Activated CD4-positive, alpha-beta T cell treated with anti-CD3 and anti-CD28 coated beads for 1 hour (primary cell): ENCODE data around the gene ECE2.
"Not testable (repeated sequence)": the region's sequence is repeated elsewhere in the genome, so short reads cannot be mapped to it uniquely, and the experiment has no call there.

Experiments used
- DNase-seq: peaks from one replicate; pipeline ENCODE4 v3.0.0-alpha.2; 2020

ECE2 gene

DNA sequence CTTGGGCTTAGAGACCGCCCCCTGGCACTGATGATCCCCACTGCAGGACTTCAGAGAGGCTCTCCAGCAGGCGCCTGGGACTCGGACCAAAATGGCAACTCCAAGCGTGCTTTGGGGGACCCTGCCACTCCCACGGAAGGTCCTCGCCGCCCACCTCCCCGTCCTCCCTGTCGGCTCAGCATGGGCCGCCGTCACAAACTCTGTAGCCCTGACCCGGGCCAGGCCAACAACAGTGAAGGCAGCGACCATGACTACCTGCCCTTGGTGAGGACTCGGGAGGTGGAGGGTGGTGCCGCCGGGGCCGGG lies 34.7 kb upstream of the ECE2 start:
- DNase-seq = no peak

DNA sequence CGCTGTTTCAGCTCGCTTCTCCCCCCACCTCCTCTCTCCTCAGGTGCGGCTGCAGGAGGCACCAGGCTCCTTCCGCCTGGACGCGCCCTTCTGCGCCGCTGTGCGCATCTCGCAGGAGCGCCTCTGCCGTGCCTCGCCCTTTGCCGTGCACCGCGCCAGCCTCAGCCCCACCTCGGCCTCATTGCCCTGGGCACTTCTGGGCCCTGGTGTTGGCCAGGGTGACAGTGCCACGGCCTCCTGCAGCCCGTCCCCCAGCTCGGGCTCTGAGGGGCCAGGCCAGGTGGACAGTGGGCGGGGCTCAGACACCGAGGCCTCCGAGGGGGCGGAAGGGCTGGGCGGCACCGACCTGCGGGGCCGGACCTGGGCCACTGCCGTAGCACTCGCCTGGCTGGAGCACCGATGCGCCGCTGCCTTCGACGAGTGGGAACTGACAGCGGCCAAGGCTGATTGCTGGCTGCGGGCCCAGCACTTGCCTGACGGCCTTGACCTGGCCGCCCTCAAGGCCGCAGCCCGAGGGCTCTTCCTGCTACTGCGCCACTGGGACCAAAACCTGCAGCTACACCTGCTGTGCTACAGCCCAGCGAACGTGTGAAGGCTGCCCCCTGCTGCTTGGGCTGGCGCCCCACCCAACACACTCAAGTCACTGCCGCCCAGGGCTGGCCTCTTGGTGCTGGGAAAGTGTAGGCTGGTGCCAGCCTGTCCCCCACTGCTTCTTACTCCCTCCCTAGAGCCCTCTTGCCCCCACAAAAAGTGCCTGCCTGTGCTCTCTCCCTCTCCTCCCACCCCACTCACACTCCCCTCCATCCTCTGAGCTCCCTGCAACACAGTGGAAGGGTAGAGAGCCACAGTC lies 34.1 kb upstream of the ECE2 start:
- DNase-seq = no peak

DNA sequence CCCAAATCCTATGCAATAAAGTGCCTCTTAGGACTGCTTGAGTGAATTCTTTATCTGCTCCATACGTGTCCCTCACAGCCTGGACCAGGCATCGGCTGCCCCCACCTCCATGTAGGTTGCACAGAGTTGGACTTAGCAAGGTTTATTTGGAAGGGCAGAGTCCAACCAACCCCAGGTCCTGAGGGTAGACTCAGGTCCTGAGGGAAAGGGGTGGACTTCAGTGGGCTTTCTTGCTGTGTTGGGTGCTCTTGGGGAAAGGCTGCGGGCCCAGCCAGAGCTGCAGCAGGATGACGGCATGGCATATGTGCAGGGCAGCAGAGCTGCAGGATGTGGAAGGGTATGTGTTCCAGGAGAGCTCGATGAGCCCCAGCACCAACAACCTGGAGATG lies 33.5 kb upstream of the ECE2 start:
- no peak for DNase-seq

DNA sequence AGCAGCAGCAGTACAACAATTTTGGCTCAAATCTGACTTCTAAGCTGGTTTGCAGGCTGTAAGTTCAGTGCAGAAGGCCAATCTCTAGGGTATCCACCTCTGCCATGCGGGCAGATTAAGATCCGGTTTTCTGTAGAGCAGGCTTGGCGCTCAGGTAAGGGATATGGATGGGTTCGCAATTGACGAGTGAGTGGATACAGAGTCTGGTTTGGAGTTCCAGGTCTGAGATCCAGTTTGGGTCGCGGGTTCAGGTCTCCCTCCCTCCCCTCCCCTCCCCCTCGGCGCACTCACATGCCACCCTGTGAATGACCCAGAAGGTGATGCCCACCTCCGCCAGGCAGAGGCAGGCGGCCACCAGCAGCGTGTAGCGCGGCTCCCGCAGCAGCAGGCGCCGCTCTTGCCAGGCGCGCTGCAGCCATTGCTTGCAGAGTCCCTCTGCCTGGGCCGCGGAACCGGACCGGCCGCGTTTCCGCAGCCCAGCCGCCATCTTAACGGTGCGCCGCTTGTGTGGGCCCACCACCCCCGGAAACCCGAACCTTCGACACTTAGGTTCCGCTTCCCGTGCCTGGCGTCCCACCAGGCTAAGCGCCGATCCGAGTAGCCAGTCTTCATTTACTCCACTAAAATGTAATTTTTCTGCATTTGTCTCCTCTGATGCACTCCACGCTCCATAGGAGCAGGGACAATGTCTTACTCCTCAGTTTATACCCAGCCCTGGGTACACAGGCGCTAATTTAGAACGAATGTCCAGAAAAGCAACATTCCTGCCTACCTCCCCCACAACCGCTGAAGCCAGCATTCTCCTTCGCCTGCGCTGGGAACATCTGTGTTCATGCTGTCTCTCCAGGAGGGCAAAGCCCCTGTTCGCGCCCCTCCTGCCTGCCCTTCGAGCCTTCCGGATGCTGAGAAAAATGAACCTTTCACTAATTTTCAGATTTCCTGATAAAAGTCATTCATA lies 27.1 kb upstream of the ECE2 start, which contains the start of gene ALG3:
Gene ALG3, minus strand, starts transcription at position 509 of the 958 bp plus-strand sequence. Its CDS starts 22 bp downstream, at position 487.
- DNase-seq = peak; percentile 78

DNA sequence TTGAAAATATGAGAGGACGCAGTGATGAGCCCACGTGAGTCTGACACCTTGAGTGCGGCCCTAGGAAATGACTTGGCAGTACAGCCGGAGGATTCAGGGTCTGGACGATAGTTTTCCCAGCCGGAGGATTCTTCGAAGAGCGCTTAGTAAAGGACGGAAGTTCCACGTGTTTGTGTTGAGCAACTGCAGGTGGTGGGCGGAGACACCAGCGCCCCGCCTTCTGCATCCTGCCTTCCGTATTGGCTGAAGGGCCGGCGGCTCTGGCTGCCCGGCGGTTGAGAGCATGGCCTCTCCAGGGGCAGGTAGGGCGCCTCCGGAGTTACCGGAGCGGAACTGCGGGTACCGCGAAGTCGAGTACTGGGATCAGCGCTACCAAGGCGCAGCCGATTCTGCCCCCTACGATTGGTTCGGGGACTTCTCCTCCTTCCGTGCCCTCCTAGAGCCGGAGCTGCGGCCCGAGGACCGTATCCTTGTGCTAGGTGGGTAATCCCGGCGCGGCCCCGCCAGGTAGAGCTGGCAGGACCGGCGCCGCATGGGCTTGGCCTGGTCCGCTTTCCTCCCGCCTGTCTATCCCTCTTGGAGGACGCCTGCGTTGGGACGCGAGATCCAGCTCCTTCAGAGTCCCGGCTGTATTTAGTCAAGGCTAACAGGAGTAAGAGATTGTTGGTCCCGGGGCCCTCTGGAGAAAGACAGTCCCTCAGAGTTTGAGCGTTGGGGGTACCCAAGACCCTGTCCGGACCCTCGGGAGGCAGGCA lies 26.2 kb upstream of the ECE2 start, which contains the start of gene EEF1AKMT4:
Gene EEF1AKMT4, plus strand, starts transcription at position 261 of the 755 bp plus-strand sequence. Its CDS starts 23 bp downstream, at position 284.
- DNase-seq = peak; percentile 92

DNA sequence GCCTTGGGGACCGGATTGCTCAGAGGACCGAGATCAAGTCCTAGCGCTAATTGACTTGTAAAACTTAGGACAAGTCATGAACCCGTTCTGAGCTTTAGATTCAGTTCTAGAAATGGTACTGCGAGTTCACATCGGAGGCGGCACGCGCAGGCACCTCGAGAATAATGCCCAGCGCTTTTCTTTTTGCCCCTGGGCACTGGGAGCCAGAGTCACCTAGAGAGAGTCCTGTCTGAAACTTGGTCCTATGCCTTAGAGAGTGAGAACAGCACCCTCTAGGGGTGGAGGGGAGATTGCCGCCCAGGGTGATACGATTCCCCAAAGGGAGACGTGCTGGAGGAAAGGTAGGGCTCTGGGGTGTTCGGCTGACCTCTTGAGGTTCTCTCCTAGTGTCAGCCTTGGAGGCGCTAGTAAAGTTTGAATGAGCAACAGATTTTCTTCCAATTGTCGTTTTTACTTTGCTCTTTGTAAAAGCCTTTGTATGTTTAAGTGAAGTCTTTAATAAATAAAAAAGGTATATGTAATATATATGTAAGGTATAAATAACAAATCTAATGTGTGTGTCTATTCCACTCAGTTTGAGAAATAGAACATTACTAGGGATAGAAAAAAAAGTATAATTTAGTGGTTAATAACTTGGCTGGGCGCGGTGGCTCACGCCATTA lies 25.5 kb upstream of the ECE2 start:
- peak; percentile 75 for DNase-seq

DNA sequence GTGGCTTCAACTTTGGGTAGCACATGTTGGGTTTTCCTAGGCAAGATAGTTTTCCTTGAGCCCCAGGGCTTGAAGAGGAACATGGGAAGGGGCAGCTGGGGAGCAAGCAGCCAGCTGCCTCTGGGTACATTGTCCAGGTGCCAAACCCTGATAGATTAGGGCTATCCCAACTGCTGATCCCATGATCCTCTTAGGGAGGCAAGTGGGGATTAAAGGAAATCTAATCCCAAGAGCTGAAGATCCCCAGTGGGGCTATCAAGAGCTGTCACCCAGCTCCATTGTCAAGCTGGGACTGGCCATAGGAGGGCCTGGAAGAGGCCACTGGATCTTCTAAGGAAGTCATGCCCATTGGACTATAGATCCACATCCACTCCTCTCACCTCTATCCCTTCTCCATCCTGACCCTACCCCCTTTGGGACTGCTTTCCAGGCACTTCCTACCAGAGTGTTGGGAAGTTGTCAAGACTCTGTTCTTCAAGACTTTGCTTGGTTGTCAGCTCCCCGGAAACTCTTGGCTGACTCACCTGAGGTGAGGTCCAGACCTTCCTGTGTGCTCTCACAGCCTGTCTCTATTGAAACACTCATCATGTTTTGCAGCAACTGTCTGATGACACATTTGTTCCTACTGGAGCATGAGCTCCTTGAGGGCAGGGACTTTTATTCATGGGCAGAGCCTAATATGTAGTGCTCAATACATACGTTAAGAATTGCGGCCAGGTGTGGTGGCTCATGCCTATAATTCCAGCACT lies 20.4 kb upstream of the ECE2 start:
- no peak for DNase-seq

DNA sequence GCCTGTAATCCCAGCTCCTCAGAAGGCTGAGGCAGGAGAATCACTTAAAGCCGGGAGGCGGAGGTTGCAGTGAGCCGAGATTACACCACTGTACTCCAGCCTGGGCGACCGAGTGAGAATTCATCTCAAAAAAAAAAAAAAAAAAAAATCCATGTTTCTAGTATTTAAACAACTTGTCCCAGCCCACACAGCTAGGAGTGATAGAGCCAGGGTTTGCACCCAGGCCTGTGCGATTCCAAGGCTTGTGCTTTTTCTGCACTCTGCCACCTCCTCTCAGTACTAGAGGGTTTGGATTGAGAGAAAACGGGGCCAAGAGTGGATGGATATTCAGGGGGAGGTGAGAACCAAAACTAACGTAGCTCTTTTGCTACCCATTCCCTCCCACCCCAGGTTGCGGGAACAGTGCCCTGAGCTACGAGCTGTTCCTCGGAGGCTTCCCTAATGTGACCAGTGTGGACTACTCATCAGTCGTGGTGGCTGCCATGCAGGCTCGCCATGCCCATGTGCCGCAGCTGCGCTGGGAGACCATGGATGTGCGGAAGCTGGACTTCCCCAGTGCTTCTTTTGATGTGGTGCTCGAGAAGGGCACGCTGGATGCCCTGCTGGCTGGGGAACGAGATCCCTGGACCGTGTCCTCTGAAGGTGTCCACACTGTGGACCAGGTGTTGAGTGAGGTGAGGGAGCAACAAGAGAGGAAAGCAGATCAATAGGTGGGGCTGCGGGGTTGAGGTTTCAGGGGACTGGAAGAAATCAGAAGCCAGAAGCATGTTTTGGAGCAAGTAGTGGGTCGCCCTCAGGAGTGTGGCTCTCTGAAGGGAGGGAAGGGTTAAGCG lies 18.5 kb upstream of the ECE2 start:
- DNase-seq = no peak

DNA sequence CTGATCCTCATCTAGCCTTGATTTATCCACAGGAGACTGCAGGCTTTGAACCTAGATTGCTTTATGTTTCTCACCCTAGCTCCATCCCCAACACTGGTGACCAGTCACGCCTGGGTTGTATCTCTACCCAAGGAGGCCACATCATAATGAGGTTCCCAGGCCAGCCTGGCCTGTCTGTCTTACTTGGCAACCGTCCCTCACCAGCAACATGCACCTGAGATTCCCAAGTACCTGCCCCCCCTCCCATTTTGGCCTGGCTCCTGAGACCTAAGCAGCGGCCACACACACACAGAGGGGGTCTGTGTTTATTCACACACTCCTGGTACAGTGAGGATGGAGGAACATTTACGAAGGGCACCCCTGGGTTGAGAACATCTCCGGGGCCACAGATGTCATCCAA lies 16.9 kb upstream of the ECE2 start:
- DNase-seq = no peak

DNA sequence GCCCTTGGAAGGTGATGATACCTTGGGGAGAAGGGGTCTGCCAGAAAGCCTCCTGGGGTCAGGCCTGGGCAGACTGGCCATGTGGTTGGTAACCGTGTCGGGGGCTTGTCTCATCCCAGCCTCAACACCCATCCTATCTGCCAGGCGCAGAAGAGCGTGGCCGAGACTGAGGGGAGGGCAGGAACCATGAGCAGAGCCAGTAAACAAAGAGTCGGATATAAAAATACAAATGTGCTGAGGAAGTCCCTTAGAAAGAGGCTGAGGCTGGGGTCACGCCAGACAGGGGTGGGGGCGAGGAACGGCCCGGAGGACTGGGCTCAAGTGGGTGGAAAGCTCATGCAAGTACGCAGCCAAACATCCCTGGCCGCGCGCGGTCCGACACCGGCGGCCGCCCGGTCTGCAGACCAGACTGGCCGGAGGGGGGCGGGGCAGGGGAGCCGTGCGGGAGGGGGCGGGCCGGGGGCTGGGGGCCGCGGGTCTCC lies 16.4 kb upstream of the ECE2 start:
- DNase-seq = no peak

DNA sequence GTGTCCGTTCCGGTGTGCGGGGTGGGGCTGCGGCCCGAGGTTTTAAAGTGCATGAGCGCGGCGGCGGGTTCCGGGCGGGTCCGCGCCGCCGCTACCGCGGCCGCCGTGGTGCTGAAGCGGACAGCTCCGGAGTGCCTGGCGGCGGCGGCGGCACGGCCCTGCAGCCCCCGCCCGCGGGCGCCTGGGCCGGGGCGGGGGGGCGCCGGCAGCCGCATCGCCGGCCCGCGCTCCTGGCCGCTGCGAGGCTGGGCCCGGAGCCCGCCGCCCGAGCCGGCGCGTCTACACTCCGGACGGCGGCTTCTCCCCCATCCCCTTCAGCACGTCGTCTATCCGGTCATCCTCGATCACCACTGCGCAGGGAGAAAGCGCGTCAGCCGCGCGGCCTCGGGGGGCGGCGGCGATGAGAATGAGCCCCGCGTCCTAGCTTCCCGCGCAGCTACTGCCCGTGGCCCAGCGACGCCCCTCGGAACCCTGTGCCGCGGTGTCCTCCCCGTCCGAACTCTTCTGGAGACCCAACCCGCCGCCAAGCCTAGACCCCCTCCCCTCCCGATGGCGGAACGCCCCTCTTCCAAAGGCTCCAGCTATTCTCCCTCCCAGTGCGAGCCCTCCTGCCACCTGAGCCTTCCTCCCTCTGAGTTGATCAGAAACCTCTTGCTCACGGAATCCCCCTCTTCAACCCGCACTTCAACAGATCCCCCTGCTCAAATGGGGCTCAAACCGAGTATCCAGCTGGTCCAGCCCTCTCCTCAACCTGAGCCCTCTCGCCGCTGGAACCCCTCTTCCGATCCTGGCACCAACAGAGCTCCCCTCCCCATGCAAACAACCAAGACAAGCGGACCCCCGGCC lies 15.7 kb upstream of the ECE2 start:
- no peak for DNase-seq

DNA sequence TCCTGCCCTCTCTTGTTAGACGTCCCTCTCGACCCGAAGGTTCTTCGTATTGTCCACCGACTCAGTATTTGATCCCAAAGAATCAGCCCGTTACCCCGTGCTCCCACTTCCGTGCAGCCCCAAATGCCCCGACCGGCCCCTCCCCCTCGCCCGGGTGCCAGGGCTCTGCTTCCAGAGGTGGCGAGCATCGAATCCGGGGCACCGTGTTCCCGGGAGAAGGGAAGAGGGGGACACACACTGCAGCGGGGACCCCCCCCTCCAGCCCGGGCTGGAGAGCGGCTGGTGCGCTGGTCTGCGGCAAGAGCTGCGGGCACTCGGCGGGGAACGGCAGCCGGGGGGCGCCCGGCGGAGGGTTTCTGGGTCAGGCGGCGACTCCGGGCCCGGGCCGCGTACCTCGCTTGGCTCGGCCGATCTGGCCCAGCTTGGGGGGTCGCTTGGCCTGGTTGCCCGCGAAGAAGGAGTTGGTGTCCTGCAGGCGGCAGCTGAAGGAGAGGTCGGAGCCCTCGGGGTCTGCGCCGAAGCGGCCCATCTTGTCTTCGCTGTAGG lies 15.0 kb upstream of the ECE2 start:
- no peak for DNase-seq

DNA sequence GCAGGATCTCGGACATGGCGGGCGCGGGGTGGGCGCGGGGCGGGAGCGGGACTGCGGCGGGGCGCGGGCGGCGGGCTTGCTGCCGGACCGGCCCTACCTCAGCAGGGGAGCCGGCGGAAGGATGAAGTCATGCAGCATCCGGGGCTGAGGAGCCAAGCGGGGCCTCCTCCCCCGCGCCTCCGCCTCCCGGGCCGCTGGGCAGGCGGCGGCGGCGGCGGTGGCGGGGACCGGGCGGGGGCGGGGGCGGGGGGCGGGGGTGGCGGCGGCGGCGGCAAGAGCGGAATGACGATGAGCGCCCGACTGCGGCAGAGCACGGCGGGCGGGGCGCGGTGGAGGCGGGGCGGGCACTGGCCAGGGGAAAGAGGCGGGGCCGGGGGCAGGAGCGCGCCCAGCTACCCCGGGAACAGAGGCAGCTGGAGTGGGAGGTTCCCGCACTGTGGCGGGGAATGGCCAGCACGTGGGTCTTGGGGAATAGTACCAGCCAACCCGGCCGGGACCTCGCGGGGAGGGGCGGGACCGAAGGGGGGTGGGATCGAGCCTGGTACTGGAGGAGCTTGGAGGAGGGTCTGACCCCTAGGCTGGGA lies 14.5 kb upstream of the ECE2 start, which contains the start of gene CAMK2N2:
Gene CAMK2N2, minus strand, starts transcription at position 284 of the 584 bp plus-strand sequence. Its CDS starts 268 bp downstream, at position 16.
- DNase-seq = peak; percentile 24

DNA sequence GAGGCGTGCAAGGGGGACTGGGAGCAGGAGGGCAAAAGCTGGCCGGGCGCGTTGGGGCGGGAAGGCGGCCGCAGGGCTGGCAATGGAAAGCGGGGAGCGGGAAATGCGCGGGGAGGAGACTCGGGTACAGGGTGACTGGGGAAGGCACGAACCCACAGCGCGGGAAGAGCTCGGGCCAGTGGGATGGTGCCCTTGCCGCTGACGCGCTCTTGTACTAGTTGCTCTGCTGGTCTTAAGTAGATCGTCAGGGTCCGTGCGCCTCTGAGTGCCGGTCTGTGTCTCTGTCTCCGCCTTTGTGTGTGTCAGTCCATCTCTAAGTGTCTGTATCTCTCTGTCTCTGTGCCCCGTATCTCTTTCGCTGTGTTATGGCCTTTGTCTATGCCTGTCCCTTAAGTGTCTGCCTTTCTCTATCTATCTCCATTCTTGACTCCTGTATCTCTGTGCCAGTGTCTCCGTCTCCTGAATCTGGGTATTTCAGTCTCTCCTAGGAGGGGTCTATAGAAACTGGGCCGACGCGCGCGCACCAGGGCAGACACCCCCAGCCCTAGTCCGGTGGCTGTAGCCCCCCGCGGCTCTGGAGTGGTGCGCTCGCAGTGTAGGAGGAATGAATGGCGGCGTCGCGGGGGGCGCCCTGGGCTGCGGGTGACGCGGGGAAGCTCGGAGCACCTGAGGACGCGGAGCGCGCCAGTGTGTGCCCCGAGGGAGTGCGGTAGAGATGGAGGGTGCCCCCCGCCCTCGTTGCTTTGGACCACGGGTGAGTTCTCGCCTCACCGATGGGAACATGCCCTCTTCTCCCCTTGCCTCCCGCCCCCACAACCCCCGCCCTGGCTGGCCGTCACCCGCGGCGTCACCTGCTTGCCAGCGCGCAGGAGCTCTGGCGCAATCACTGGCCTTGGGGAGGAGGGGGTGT lies 13.7 kb upstream of the ECE2 start:
- no peak for DNase-seq

DNA sequence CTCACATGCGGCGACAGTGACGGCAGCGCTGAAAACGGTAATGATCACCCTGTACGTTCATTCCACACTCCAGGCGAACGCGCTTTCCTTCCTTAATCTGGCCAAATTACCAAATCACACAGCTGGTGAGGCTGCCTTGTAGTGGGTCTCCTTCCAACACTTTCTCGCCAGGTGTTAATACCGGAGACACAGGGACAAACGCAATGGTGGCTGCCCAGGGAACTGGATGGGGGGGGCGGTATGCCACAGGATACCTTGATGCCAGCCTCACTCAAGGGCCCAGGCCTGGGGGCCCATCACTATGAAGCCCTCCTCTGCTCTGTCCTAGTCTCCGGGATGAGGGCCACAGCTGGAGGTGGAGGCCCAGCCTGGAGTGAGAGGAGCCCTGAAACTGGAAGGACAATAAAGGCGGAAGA lies 13.1 kb upstream of the ECE2 start:
- DNase-seq = no peak

DNA sequence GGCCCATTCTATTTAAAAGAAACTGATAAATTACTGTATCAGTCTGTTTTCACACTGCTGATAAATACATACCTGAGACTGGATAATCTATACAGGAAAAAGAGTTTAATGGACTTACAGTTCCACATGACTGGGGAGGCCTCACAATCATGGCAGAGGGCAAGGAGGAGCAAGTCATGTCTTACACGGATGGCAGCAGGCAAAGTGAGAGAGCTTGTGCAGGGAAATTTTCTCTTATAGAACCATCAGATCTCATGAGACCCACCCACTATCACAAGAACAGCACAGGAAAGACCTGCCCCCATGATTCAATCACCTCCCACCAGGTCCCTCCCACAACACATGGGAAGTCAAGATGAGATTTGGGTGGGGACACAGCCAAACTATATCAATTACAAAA lies 8.6 kb upstream of the ECE2 start:
- DNase-seq = not testable (repeated sequence)

DNA sequence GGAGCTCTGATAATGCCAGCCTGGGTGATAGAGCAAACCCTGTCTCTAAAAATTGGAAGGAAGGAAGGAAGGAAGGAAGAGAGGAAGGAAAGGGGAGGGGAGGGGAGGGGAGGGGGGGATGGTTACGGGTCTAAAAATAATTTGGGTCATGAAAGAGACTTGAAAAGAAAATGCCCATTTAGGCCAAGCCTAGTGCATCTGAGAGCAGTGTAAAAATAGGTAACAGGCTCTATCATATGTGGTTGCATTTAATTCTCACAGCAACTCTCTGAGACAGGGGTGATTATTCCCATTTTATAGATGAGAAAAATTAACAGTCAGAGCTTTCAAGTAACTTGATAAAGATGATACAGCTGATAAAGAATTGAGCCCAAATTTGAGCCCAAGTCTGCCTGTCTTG lies 3.6 kb upstream of the ECE2 start:
- no peak for DNase-seq

DNA sequence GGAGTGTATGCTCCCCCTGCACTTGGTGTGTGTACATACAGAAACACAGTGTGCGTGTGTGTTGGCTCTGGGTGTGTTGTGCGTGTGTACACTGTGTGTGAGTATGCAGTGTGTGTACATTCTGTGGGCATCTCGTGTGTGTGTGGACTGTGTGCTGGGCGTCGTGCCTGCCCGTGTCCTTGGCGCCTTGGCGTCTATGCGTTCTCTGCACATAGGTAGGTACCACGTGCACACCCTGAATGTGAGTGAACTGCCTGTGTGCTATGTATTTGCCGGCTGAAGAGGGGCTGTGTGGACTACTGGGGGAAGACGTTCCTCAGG lies 481 bp upstream of the ECE2 start:
- DNase-seq = no peak
